SU-DHL-6 (cell line): ENCODE data around the gene RALGPS1.

Source experiments
- CTCF ChIP-seq: fragments of 200-600 bp; sonication (generic); IDR thresholded peaks from one replicate; pipeline ENCODE4 v1.5.1; 2017; ENCODE audit warnings: antibody characterized with exemption, mild to moderate bottlenecking, low read length, moderate library complexity; ENCODE audit not compliant: insufficient read depth, poor library complexity, severe bottlenecking
- EZH2phosphoT487 ChIP-seq: fragments of 200-600 bp; sonication (generic), shearing (Covaris generic); conservative IDR thresholded peaks from 2 replicates; pipeline ENCODE4 v1.6.1; 2018; ENCODE audit warnings: mild to moderate bottlenecking, antibody characterized with exemption, low read length, moderate library complexity, mixed read lengths

GRCh38 chr9:126894052-126894603, 20.5 kb upstream of the RALGPS1 start:
- TF ChIP-seq CTCF (no peak), EZH2phosphoT487 (no peak)
